H1 (cell line): ENCODE measurements around the gene ITPR1. TPM values are rescaled to one million over a fixed set of nuclear protein-coding genes. Genes with fewer than 3 reads are reported as not detected.

Experiments used
- CTCF ChIA-PET: fragments of 300-600 bp; sonication (Branson Sonifier 250); formaldehyde crosslinking; loops from one replicate; lab custom pipeline; 2021; ENCODE audit not compliant: partially characterized antibody; lab: Charles Lee
- POLR2A ChIA-PET: fragments of 300-600 bp; sonication (Branson Sonifier 250); formaldehyde crosslinking; loops from one replicate; lab custom pipeline; 2021; ENCODE audit warnings: inconsistent platforms; ENCODE audit not compliant: partially characterized antibody; lab: Charles Lee
- DNase-seq, 2 experiments: peaks; one replicate each; pipeline versions ENCODE4 v3.0.0 to v3.0.0-alpha.2; 2010 to 2022; ENCODE audit warnings: low spot score in 2 of 2, low read depth in 1 of 2, mixed read lengths in 1 of 2
- FAIRE-seq: peaks from 2 replicates; lab custom pipeline; 2011; peaks lifted over from hg19 to GRCh38; lab: Jason Lieb, UNC
- H2AFZ ChIP-seq: 2 replicates; pipeline ENCODE4 v1.8.1; 2012; ENCODE audit warnings: low read length, inconsistent platforms
- H2AK5ac ChIP-seq: 2 replicates; pipeline ENCODE4 v1.6.1; 2013; ENCODE audit warnings: low read depth, low read length
- H2BK120ac ChIP-seq: replicated peaks from 2 replicates; pipeline ENCODE3; 2013; ENCODE audit warnings: low read depth, low read length, inconsistent platforms
- H2BK12ac ChIP-seq: 2 replicates; pipeline ENCODE4 v1.6.1; 2013; ENCODE audit warnings: low read depth, low read length
- H2BK15ac ChIP-seq: 2 replicates; pipeline ENCODE4 v1.6.1; 2013; ENCODE audit warnings: low read length
- H2BK20ac ChIP-seq: 2 replicates; pipeline ENCODE4 v1.6.1; 2013; ENCODE audit warnings: low read length
- H2BK5ac ChIP-seq: 2 replicates; pipeline ENCODE4 v1.6.1; 2013; ENCODE audit warnings: low read depth, low read length
- H3K14ac ChIP-seq: 2 replicates; pipeline ENCODE4 v1.6.1; 2013; ENCODE audit warnings: inconsistent platforms; ENCODE audit not compliant: insufficient read length
- H3K18ac ChIP-seq: 2 replicates; pipeline ENCODE4 v1.6.1; 2013; ENCODE audit warnings: low read length; ENCODE audit errors: extremely low read depth
- H3K23ac ChIP-seq: 2 replicates; pipeline ENCODE4 v1.6.1; 2013; ENCODE audit warnings: inconsistent platforms; ENCODE audit not compliant: insufficient read length
- H3K23me2 ChIP-seq: 2 replicates; pipeline ENCODE4 v1.6.1; 2013; ENCODE audit warnings: low read depth, low read length
- H3K27ac ChIP-seq: 2 replicates; pipeline ENCODE4 v1.6.1; 2011; ENCODE audit warnings: low read depth, low read length, inconsistent platforms
- H3K27me3 ChIP-seq, 4 experiments: replicated peaks in 1 of 4; 1 replicate in 1 of 4; 2 replicates in 3 of 4; pipeline versions ENCODE4 v1.6.1 to v1.8.1; 2011 to 2013; ENCODE audit warnings: low read length in 3 of 4, mild to moderate bottlenecking in 3 of 4, inconsistent platforms in 2 of 4, mixed read lengths in 2 of 4, moderate library complexity in 1 of 4; ENCODE audit not compliant: control insufficient read depth in 3 of 4, insufficient read depth in 3 of 4; ENCODE audit errors: extremely low read depth in 1 of 4
- H3K36me3 ChIP-seq, 4 experiments: 2 replicates each; pipeline versions ENCODE4 v1.6.1 to v1.8.1; 2011 to 2013; ENCODE audit warnings: mild to moderate bottlenecking in 4 of 4, low read length in 3 of 4, moderate library complexity in 2 of 4, control low read depth in 1 of 4, inconsistent platforms in 1 of 4; ENCODE audit not compliant: insufficient read depth in 4 of 4, control insufficient read depth in 2 of 4
- H3K4ac ChIP-seq: replicated peaks from 2 replicates; pipeline ENCODE3; 2013; ENCODE audit warnings: low read length, low read depth, mixed read lengths, inconsistent platforms; ENCODE audit not compliant: insufficient read length
- H3K4me1 ChIP-seq, 4 experiments: replicated peaks in 1 of 4; 1 replicate in 1 of 4; 2 replicates in 3 of 4; pipeline versions ENCODE4 v1.6.1 to v1.8.1; 2011 to 2013; ENCODE audit warnings: low read length in 3 of 4, inconsistent platforms in 2 of 4, mixed read lengths in 1 of 4; ENCODE audit not compliant: insufficient read depth in 4 of 4, control insufficient read depth in 3 of 4
- H3K4me2 ChIP-seq, 2 experiments: 2 replicates each; pipeline versions ENCODE4 v1.6.1 to v1.8.1; 2011 to 2013; ENCODE audit warnings: low read depth in 2 of 2, low read length in 2 of 2, control low read depth in 1 of 2, inconsistent platforms in 1 of 2, mild to moderate bottlenecking in 1 of 2; ENCODE audit not compliant: insufficient read depth in 1 of 2
- H3K4me3 ChIP-seq, 4 experiments: fragments of 200-600, 300-600 bp in 1 of 4; sonication (generic), shearing (Covaris generic), sonication (Bioruptor Twin) in 1 of 4; 2 replicates each; pipeline versions ENCODE4 v1.5.1 to v1.8.1; 2011 to 2016; ENCODE audit warnings: low read length in 4 of 4, low read depth in 3 of 4, control low read depth in 2 of 4, inconsistent platforms in 2 of 4, mild to moderate bottlenecking in 2 of 4, mixed read lengths in 1 of 4, moderate library complexity in 1 of 4; ENCODE audit not compliant: insufficient read depth in 2 of 4; ENCODE audit errors: extremely low read depth in 1 of 4
- H3K56ac ChIP-seq: replicated peaks from 2 replicates; pipeline ENCODE3; 2013; ENCODE audit warnings: low read depth, mild to moderate bottlenecking, mixed read lengths, low read length, inconsistent platforms; ENCODE audit not compliant: insufficient read length
- H3K79me1 ChIP-seq: 2 replicates; pipeline ENCODE4 v1.6.1; 2013; ENCODE audit warnings: low read depth, low read length, control low read depth
- H3K79me2 ChIP-seq, 2 experiments: 2 replicates each; pipeline versions ENCODE4 v1.6.1 to v1.8.1; 2012 to 2013; ENCODE audit warnings: low read length in 2 of 2, mild to moderate bottlenecking in 2 of 2, inconsistent platforms in 1 of 2; ENCODE audit not compliant: insufficient read depth in 2 of 2, control insufficient read depth in 1 of 2
- H3K9ac ChIP-seq, 4 experiments: replicated peaks in 1 of 4; 1 replicate in 1 of 4; 2 replicates in 3 of 4; pipeline versions ENCODE4 v1.6.1 to v1.8.1; 2011 to 2013; ENCODE audit warnings: low read depth in 3 of 4, low read length in 3 of 4, control low read depth in 2 of 4, mild to moderate bottlenecking in 2 of 4, moderate library complexity in 2 of 4, inconsistent platforms in 1 of 4; ENCODE audit errors: extremely low read depth in 1 of 4
- H3K9me3 ChIP-seq, 2 experiments: 2 replicates each; pipeline versions ENCODE4 v1.6.1 to v1.8.1; 2012 to 2013; ENCODE audit warnings: mild to moderate bottlenecking in 2 of 2, moderate library complexity in 2 of 2, control low read depth in 1 of 2, inconsistent platforms in 1 of 2, low read depth in 1 of 2, low read length in 1 of 2, mixed read lengths in 1 of 2; ENCODE audit not compliant: insufficient read depth in 2 of 2
- H4K20me1 ChIP-seq, 2 experiments: replicated peaks in 1 of 2; 2 replicates each; pipeline versions ENCODE3 to v1.8.1; 2011 to 2013; ENCODE audit warnings: inconsistent platforms in 2 of 2, low read length in 2 of 2, mild to moderate bottlenecking in 1 of 2; ENCODE audit not compliant: insufficient read depth in 2 of 2, control insufficient read depth in 1 of 2
- H4K5ac ChIP-seq: 2 replicates; pipeline ENCODE4 v1.6.1; 2013; ENCODE audit warnings: low read length, low read depth, mixed read lengths, inconsistent platforms; ENCODE audit not compliant: insufficient read length
- H4K8ac ChIP-seq: 2 replicates; pipeline ENCODE4 v1.8.0; 2013; ENCODE audit warnings: mild to moderate bottlenecking, moderate library complexity, low read length, inconsistent platforms; ENCODE audit not compliant: insufficient read depth; ENCODE audit errors: extremely low read depth
- H4K91ac ChIP-seq: replicated peaks from 2 replicates; pipeline ENCODE3; 2013; ENCODE audit warnings: low read length, mixed read lengths, inconsistent platforms; ENCODE audit not compliant: insufficient read length
- ATF3 ChIP-seq: IDR thresholded peaks from 2 replicates; pipeline ENCODE4 v1.6.1; 2011; ENCODE audit warnings: low read depth, mild to moderate bottlenecking, low read length; ENCODE audit not compliant: insufficient read depth
- WGBS, 2 experiments: shearing (Covaris generic) in 1 of 2; methylation state at CpG; one replicate each; pipeline versions ENCODE4 v1.1.6 to v1.1.7; 2013 to 2015; ENCODE audit warnings: low lambda C conversion rate in 2 of 2, mixed read lengths in 2 of 2, inconsistent platforms in 1 of 2, low coverage in 1 of 2, missing lambda C conversion rate in 1 of 2; ENCODE audit not compliant: insufficient replicate concordance in 2 of 2, insufficient coverage in 1 of 2, insufficient read length in 1 of 2; ENCODE audit errors: extremely low coverage in 1 of 2, missing lambda C conversion rate in 1 of 2; 5-methylcytosine and 5-hydroxymethylcytosine counted together
- polyA plus RNA-seq, 7 experiments: library from polyadenylated mRNA; depleted of rRNA in 3 of 7; stranded (reverse) in 5 of 7; unstranded in 2 of 7; fragments of >200 nt in 5 of 7; fragments of 200-250 nt in 2 of 7; gene quantifications; 1 replicate in 5 of 7; 2 replicates in 1 of 7; 4 replicates in 1 of 7; pipeline versions ENCODE4 v1.2.1 to v1.2.3, GENCODE V29; 2011 to 2013; ENCODE audit warnings: missing spikeins in 2 of 7, mixed read lengths in 2 of 7
- total RNA-seq: library from RNA; stranded (reverse); fragmentation: NEBNext Ultra II Directional; extraction: Animal tissue kit (Norgen Biotek cat#: 25700); gene quantifications from 2 replicates; pipeline ENCODE4 v1.2.1, GENCODE V29; 2021

Gene ITPR1
- total and polyA plus RNA-seq, 2 of the 8 experiments (the other 6 are each of a cell fraction or from before 2014, with no cell fraction given), result 2.5 to 16.3 TPM

- H2BK5ac ChIP-seq, result no peak overlapping the region
- no peak overlapping the region for H2BK120ac ChIP-seq
- H2AFZ ChIP-seq, result no peak overlapping the region
- H2BK20ac ChIP-seq, result no peak overlapping the region
- no peak overlapping the region for H3K56ac ChIP-seq
- H3K4me3 ChIP-seq, result no peak overlapping the region
- H3K9me3 ChIP-seq, result peaks cover 29% of the 10 kb centered on the region in 2 experiments
- H3K23me2 ChIP-seq, result no peaks in the 10 kb centered on the region
- no peak overlapping the region for H3K14ac ChIP-seq
- no peak overlapping the region for H3K18ac ChIP-seq
- H3K79me2 ChIP-seq, result no peaks in the 10 kb centered on the region
- WGBS, 2 experiments, result 89% methylated on average over 7 of the region's 7 CpGs; no CpG with 5 or more reads in 1 of the 2 experiments
- H3K4me1 ChIP-seq, result no peaks in the 10 kb centered on the region
- H3K27ac ChIP-seq, result no peak overlapping the region
- no peaks in the 10 kb centered on the region for H3K79me1 ChIP-seq
- H3K4ac ChIP-seq, result no peak overlapping the region
- ChIA-PET CTCF (interaction anchor here (1.3 kb wide), 1 partner anchor 182 kb away, joined by 3 read pairs; no protein-coding TSS in a partner anchor), POLR2A (interaction anchor here (0.6 kb wide), 1 partner anchor 258 kb away, joined by 5 read pairs; no protein-coding TSS in a partner anchor)
- H3K4me2 ChIP-seq, result no peak overlapping the region
- H3K27me3 ChIP-seq, result no peaks in the 10 kb centered on the region
- no peak overlapping the region for H4K91ac ChIP-seq
- H4K8ac ChIP-seq, result no peak overlapping the region
- no peak overlapping the region for H4K5ac ChIP-seq
- no peak overlapping the region for H2BK12ac ChIP-seq
- DNase-seq (no peak), FAIRE-seq (no peak)
- H2AK5ac ChIP-seq, result no peak overlapping the region
- H3K36me3 ChIP-seq, result peaks cover 0 to 18% (median 0%) of the 10 kb centered on the region in 4 experiments; a peak in 1 of 8 replicates
- no peaks in the 10 kb centered on the region for H4K20me1 ChIP-seq
- TF ChIP-seq ATF3, result no peak
- H2BK15ac ChIP-seq, result no peak overlapping the region
- no peak overlapping the region for H3K9ac ChIP-seq
- no peak overlapping the region for H3K23ac ChIP-seq
These were observed 301.2 kb downstream of the ITPR1 start for GRCh38 chr3:4794331-4794730.
